ENCODE data around the gene RNF114.

RNF114 gene

GRCh38 chr20:49904440-49905214 lies 31.6 kb upstream of the RNF114 start:
- DNase-seq: no peak

GRCh38 chr20:49905415-49906091 lies 30.6 kb upstream of the RNF114 start:
- DNase-seq: no peak

GRCh38 chr20:49906101-49906604 lies 30.0 kb upstream of the RNF114 start:
- DNase-seq: no peak

GRCh38 chr20:49906615-49907154 lies 29.5 kb upstream of the RNF114 start:
- no peak for DNase-seq

GRCh38 chr20:49907405-49908257 lies 28.6 kb upstream of the RNF114 start:
- no peak for DNase-seq

GRCh38 chr20:49908258-49908565 lies 28.0 kb upstream of the RNF114 start:
- no peak for DNase-seq

- peak; percentile 56 for DNase-seq
These were observed 26.5 kb upstream of the RNF114 start for GRCh38 chr20:49909499-49910339.

- DNase-seq: no peak
These were observed 25.9 kb upstream of the RNF114 start for GRCh38 chr20:49910340-49910706.

- DNase-seq: peak; percentile 74
These were observed 22.7 kb upstream of the RNF114 start for GRCh38 chr20:49913399-49914047.

- no peak for DNase-seq
These were observed 21.7 kb upstream of the RNF114 start for GRCh38 chr20:49914310-49915117.

- DNase-seq: no peak
These were observed 21.1 kb upstream of the RNF114 start for GRCh38 chr20:49915118-49915379.

- DNase-seq: peak; percentile 95
These were observed 20.6 kb upstream of the RNF114 start, which contains the start of gene SPATA2 for GRCh38 chr20:49915380-49916145. Gene SPATA2, minus strand, starts transcription at chr20:49915529. Its CDS starts 7,039 bp downstream, at chr20:49908490.

- DNase-seq: no peak
These were observed 19.8 kb upstream of the RNF114 start for GRCh38 chr20:49916146-49917002.

GRCh38 chr20:49918446-49918845 lies 17.8 kb upstream of the RNF114 start:
- DNase-seq: no peak

- DNase-seq: no peak
These were observed 17.2 kb upstream of the RNF114 start for GRCh38 chr20:49919009-49919408.

- no peak for DNase-seq
These were observed 16.7 kb upstream of the RNF114 start for GRCh38 chr20:49919461-49919860.

GRCh38 chr20:49924247-49924646 lies 11.9 kb upstream of the RNF114 start:
- DNase-seq: no peak

GRCh38 chr20:49925901-49926454 lies 10.2 kb upstream of the RNF114 start:
- DNase-seq: no peak
